ENCODE data around the gene CCDC89.

CCDC89 gene

GRCh38 chr11:85647078-85647477 lies 38.9 kb downstream of the CCDC89 start:
- peaks cover 26% of the 10 kb centered on the region for H3K4me1 ChIP-seq (ENCODE audit: insufficient read depth, low read length, severe bottlenecking)
- no peak for TF ChIP-seq EZH2 (IDR thresholded peaks at IDR 0.05; ENCODE audit: borderline replicate concordance, low read length)
- no peak for TF ChIP-seq CTCF (IDR thresholded peaks at IDR 0.05; ENCODE audit: low read length)
- H3F3A ChIP-seq (ENCODE audit: insufficient read depth, low read length) = no peaks in the 10 kb centered on the region
- peak overlapping the region; percentile 78 for H3K4me3 ChIP-seq (ENCODE audit: low read depth, low read length, poor library complexity, severe bottlenecking)
- H3K9me3 ChIP-seq (ENCODE audit: low read length) = no peaks in the 10 kb centered on the region
- H2AFZ ChIP-seq (ENCODE audit: low read length) = peak overlapping the region; percentile 50; the same call in 1 of the 2 replicates
- H4K20me1 ChIP-seq (ENCODE audit: insufficient read depth, low read length) = no peaks in the 10 kb centered on the region
- H3K4me2 ChIP-seq (ENCODE audit: low read length) = peak overlapping the region; percentile 89
- H3K27ac ChIP-seq (ENCODE audit: low read depth, low read length, poor library complexity, severe bottlenecking) = no peak overlapping the region
- no peaks in the 10 kb centered on the region for H3K9me2 ChIP-seq (ENCODE audit: low read depth, low read length)
- peak overlapping the region; percentile 79 for H3K9ac ChIP-seq (ENCODE audit: low read length)
- H3K36me3 ChIP-seq (ENCODE audit: insufficient read depth, low read length) = peaks cover 15% of the 10 kb centered on the region; the same call in 1 of the 2 replicates
- peaks cover 7% of the 10 kb centered on the region; the same call in 1 of the 2 replicates for H3K79me2 ChIP-seq (ENCODE audit: insufficient read depth, low read length)
- no peaks in the 10 kb centered on the region for H3K27me3 ChIP-seq (ENCODE audit: insufficient read depth, low read length)

- no peaks in the 10 kb centered on the region for H4K20me1 ChIP-seq (ENCODE audit: insufficient read depth, low read length)
- TF ChIP-seq CTCF (IDR thresholded peaks at IDR 0.05; ENCODE audit: low read length) = no peak
- TF ChIP-seq EZH2 (IDR thresholded peaks at IDR 0.05; ENCODE audit: borderline replicate concordance, low read length) = no peak
- H2AFZ ChIP-seq (ENCODE audit: low read length) = no peak overlapping the region
- peaks cover 4% of the 10 kb centered on the region; the same call in 1 of the 2 replicates for H3F3A ChIP-seq (ENCODE audit: insufficient read depth, low read length)
- no peaks in the 10 kb centered on the region; the same call in 1 of the 2 replicates for H3K9me2 ChIP-seq (ENCODE audit: low read depth, low read length)
- 0 out of 2 replicates have a peak, but pooled peaks cover 1% of the 10 kb centered on the region for H3K79me2 ChIP-seq (ENCODE audit: insufficient read depth, low read length)
- no peaks in the 10 kb centered on the region for H3K9me3 ChIP-seq (ENCODE audit: low read length)
- no peaks in the 10 kb centered on the region for H3K27me3 ChIP-seq (ENCODE audit: insufficient read depth, low read length)
- H3K9ac ChIP-seq (ENCODE audit: low read length) = no peak overlapping the region
- peaks cover 6% of the 10 kb centered on the region; the same call in 1 of the 2 replicates for H3K36me3 ChIP-seq (ENCODE audit: insufficient read depth, low read length)
- no peak overlapping the region for H3K4me3 ChIP-seq (ENCODE audit: low read depth, low read length, poor library complexity, severe bottlenecking)
- H3K27ac ChIP-seq (ENCODE audit: low read depth, low read length, poor library complexity, severe bottlenecking) = no peak overlapping the region
- peaks cover 9% of the 10 kb centered on the region for H3K4me1 ChIP-seq (ENCODE audit: insufficient read depth, low read length, severe bottlenecking)
- H3K4me2 ChIP-seq (ENCODE audit: low read length) = no peak overlapping the region
Observed at GRCh38 chr11:85643191-85643614, 42.8 kb downstream of the CCDC89 start.

GRCh38 chr11:85634747-85635146 lies 51.2 kb downstream of the CCDC89 start:
- H3K36me3 ChIP-seq (ENCODE audit: insufficient read depth, low read length) = peaks cover 74% of the 10 kb centered on the region

More at GRCh38 chr11:85634747-85635146, 51.2 kb downstream of the CCDC89 start:
- no peak overlapping the region for H3K9ac ChIP-seq (ENCODE audit: low read length)
- H3K4me2 ChIP-seq (ENCODE audit: low read length) = no peak overlapping the region
- H3K4me1 ChIP-seq (ENCODE audit: insufficient read depth, low read length, severe bottlenecking) = peaks cover 7% of the 10 kb centered on the region
- H3K9me3 ChIP-seq (ENCODE audit: low read length) = no peaks in the 10 kb centered on the region
- no peaks in the 10 kb centered on the region for H3K9me2 ChIP-seq (ENCODE audit: low read depth, low read length)
- no peaks in the 10 kb centered on the region for H3K27me3 ChIP-seq (ENCODE audit: insufficient read depth, low read length)
- peaks cover 23% of the 10 kb centered on the region for H3K79me2 ChIP-seq (ENCODE audit: insufficient read depth, low read length)
- no peaks in the 10 kb centered on the region for H4K20me1 ChIP-seq (ENCODE audit: insufficient read depth, low read length)
- no peak overlapping the region for H3K4me3 ChIP-seq (ENCODE audit: low read depth, low read length, poor library complexity, severe bottlenecking)
- peaks cover 4% of the 10 kb centered on the region; the same call in 1 of the 2 replicates for H3F3A ChIP-seq (ENCODE audit: insufficient read depth, low read length)
- H3K27ac ChIP-seq (ENCODE audit: low read depth, low read length, poor library complexity, severe bottlenecking) = no peak overlapping the region
- TF ChIP-seq CTCF (IDR thresholded peaks at IDR 0.05; ENCODE audit: low read length) (no peak), EZH2 (IDR thresholded peaks at IDR 0.05; ENCODE audit: borderline replicate concordance, low read length) (no peak)
- H2AFZ ChIP-seq (ENCODE audit: low read length) = no peak overlapping the region
